GM18868 (cell line): ENCODE measurements around the gene METTL16.

Experiments used
- ATAC-seq: cut with Tn5 transposase; IDR thresholded peaks from one replicate; pipeline ENCODE4 v1.9.1; 2021; ENCODE audit warnings: mild to moderate bottlenecking, moderate library complexity; ENCODE audit not compliant: unreplicated experiment

Gene METTL16

GRCh38 chr17:2416010-2416734, 95.5 kb downstream of the METTL16 start:
- ATAC-seq = no peak

GRCh38 chr17:2415081-2415480, 96.6 kb downstream of the METTL16 start:
- no peak for ATAC-seq

GRCh38 chr17:2414446-2415064, 97.1 kb downstream of the METTL16 start:
- ATAC-seq = no peak

- no peak for ATAC-seq
These were observed 99.1 kb downstream of the METTL16 start for GRCh38 chr17:2412561-2413021.

GRCh38 chr17:2410951-2411350, 100.7 kb downstream of the METTL16 start:
- no peak for ATAC-seq

- no peak for ATAC-seq
These were observed 104.5 kb downstream of the METTL16 start for GRCh38 chr17:2406903-2407790.

GRCh38 chr17:2406271-2406902, 105.3 kb downstream of the METTL16 start:
- no peak for ATAC-seq

GRCh38 chr17:2405247-2405926, 106.3 kb downstream of the METTL16 start:
- ATAC-seq = no peak

GRCh38 chr17:2403044-2403443, 108.6 kb downstream of the METTL16 start:
- ATAC-seq = no peak

GRCh38 chr17:2402544-2402943, 109.1 kb downstream of the METTL16 start:
- no peak for ATAC-seq

GRCh38 chr17:2401426-2402221, 110.1 kb downstream of the METTL16 start:
- ATAC-seq = peak; percentile 44

- peak; percentile 31 for ATAC-seq
These were observed 110.7 kb downstream of the METTL16 start, which contains the start of gene MNT for GRCh38 chr17:2400877-2401425. Gene MNT (minus strand): TSS chr17:2401060. CDS start chr17:2400712, 348 bp downstream.

- ATAC-seq = no peak
These were observed 111.2 kb downstream of the METTL16 start for GRCh38 chr17:2400474-2400866.

- peak; percentile 49 for ATAC-seq
These were observed 111.9 kb downstream of the METTL16 start for GRCh38 chr17:2399572-2400473.

GRCh38 chr17:2398655-2399571, 112.8 kb downstream of the METTL16 start:
- ATAC-seq = no peak

- ATAC-seq = no peak
These were observed 113.5 kb downstream of the METTL16 start for GRCh38 chr17:2398182-2398581.
